K562 (cell line): ENCODE measurements around the gene FAM83E. TPM values are rescaled to one million over a fixed set of nuclear protein-coding genes. Genes with fewer than 3 reads are reported as not detected.

Experiments
- ARNT ChIP-seq, 2 experiments: fragments of 450-650 bp; IDR thresholded peaks; 2 replicates each; pipeline ENCODE4 v1.6.1; 2016; ENCODE audit warnings: mild to moderate bottlenecking in 1 of 2
- EP300 ChIP-seq: IDR thresholded peaks from 2 replicates; pipeline ENCODE4 v1.6.1; 2012; ENCODE audit warnings: low read length, improper control_type of control experiment
- FOXJ2 ChIP-seq: fragments of 200-800 bp; sonication (Bioruptor generic); IDR thresholded peaks from 2 replicates; pipeline ENCODE4 v1.6.1; 2016; ENCODE audit warnings: missing genetic modification characterization, missing compliant biosample characterization
- FOXK2 ChIP-seq, 2 experiments: fragments of 450-650 bp; IDR thresholded peaks in 1 of 2; conservative IDR thresholded peaks in 1 of 2; 2 replicates each; pipeline ENCODE4 v1.6.1; 2016; ENCODE audit warnings: low read depth in 2 of 2, mild to moderate bottlenecking in 1 of 2
- GATA2 ChIP-seq: sonication (generic); formaldehyde crosslinking; IDR thresholded peaks from 2 replicates; pipeline ENCODE4 v1.4.0; 2020; ENCODE audit warnings: mild to moderate bottlenecking, missing genetic modification reagents
- HDGF ChIP-seq: fragments of 450-650 bp; IDR thresholded peaks from 2 replicates; pipeline ENCODE4 v1.6.1; 2016
- MIER1 ChIP-seq: fragments of 450-650 bp; IDR thresholded peaks from 2 replicates; pipeline ENCODE4 v1.6.1; 2016; ENCODE audit warnings: antibody characterized with exemption, mild to moderate bottlenecking, low read depth
- NFYB ChIP-seq: IDR thresholded peaks from 2 replicates; pipeline ENCODE4 v1.6.1; 2011; ENCODE audit warnings: mild to moderate bottlenecking, moderate library complexity; ENCODE audit not compliant: insufficient read length; ENCODE audit errors: extremely low read depth
- NONO ChIP-seq, 2 experiments: fragments of 200-400 bp in 1 of 2; fragments of 450-650 bp in 1 of 2; formaldehyde crosslinking in 1 of 2; IDR thresholded peaks; 2 replicates each; pipeline ENCODE4 v1.6.1; 2017; ENCODE audit warnings: low read depth in 2 of 2, mild to moderate bottlenecking in 2 of 2, moderate library complexity in 2 of 2, low read length in 1 of 2
- RFX7 ChIP-seq: fragments of 250-450 bp; sonication (Bioruptor Pico); IDR thresholded peaks from 2 replicates; pipeline ENCODE4 v1.5.1; 2021; ENCODE audit warnings: mild to moderate bottlenecking
- SNRNP70 ChIP-seq: fragments of 200-400 bp; formaldehyde crosslinking; optimal IDR thresholded peaks from 2 replicates; pipeline ENCODE3; 2017; ENCODE audit warnings: low read depth, low read length
- SOX6 ChIP-seq: fragments of 450-650 bp; IDR thresholded peaks from 2 replicates; pipeline ENCODE4 v1.6.1; 2014; ENCODE audit warnings: mild to moderate bottlenecking
- TAF7 ChIP-seq: fragments of 450-650 bp; IDR thresholded peaks from 2 replicates; pipeline ENCODE4 v1.6.1; 2016; ENCODE audit warnings: missing genetic modification characterization, missing compliant biosample characterization
- TCF3 ChIP-seq: sonication (generic); formaldehyde crosslinking; IDR thresholded peaks from 2 replicates; pipeline ENCODE4 v1.4.0; 2020; ENCODE audit warnings: mild to moderate bottlenecking, missing genetic modification reagents
- ZFP1 ChIP-seq: fragments of 450-650 bp; formaldehyde crosslinking; IDR thresholded peaks from 2 replicates; pipeline ENCODE4 v1.4.0; 2020; ENCODE audit warnings: mild to moderate bottlenecking, mixed read lengths
- ZNF146 ChIP-seq: IDR thresholded peaks from one replicate; pipeline ENCODE4 v1.6.1; 2018; ENCODE audit warnings: missing compliant biosample characterization; ENCODE audit not compliant: unreplicated experiment
- ZNF589 ChIP-seq: fragments of 200-800 bp; sonication (Bioruptor generic); IDR thresholded peaks from 2 replicates; pipeline ENCODE4 v1.6.1; 2016; ENCODE audit warnings: low read depth, missing genetic modification characterization, missing compliant biosample characterization
- ZNF75A ChIP-seq: fragments of 450-650 bp; formaldehyde crosslinking; IDR thresholded peaks from 2 replicates; pipeline ENCODE4 v1.4.0; 2020; ENCODE audit warnings: mild to moderate bottlenecking
- ZNF77 ChIP-seq: fragments of 250-450 bp; sonication (Bioruptor Pico); IDR thresholded peaks from 2 replicates; pipeline ENCODE4 v1.5.0; 2020
- polyA plus RNA-seq, 8 experiments: library from polyadenylated mRNA; depleted of rRNA in 4 of 8; stranded (reverse) in 5 of 8; unstranded in 3 of 8; fragments of >200 nt; fragmentation: Nextera tagmentation in 2 of 8; fragmentation: Illumina TruSeq in 1 of 8; extraction: Ambion mirVana in 2 of 8; extraction: Trizol in 1 of 8; gene quantifications; 2 replicates each; pipeline versions ENCODE4 v1.2.1 to v1.2.3, GENCODE V29; 2011 to 2014; ENCODE audit warnings: inconsistent platforms in 1 of 8, missing spikeins in 1 of 8
- total RNA-seq, 7 experiments: library from RNA; depleted of rRNA in 6 of 7; stranded (reverse); fragments of >200 nt in 6 of 7; fragmentation: Illumina TruSeq in 2 of 7; extraction: Trizol in 2 of 7; gene quantifications; 2 replicates each; pipeline versions ENCODE4 v1.2.1 to v1.2.3, GENCODE V29; 2011 to 2021; ENCODE audit warnings: low replicate concordance in 1 of 7
- TF ChIP-seq, protein P1 (sequence below), 2 experiments: fragments of 450-650 bp in 1 of 2; sonication (generic) in 1 of 2; formaldehyde crosslinking; conservative IDR thresholded peaks; 2 replicates each; pipeline versions ENCODE4 v1.4.0 to v1.8.1; 2020 to 2022; ENCODE audit warnings: mild to moderate bottlenecking in 1 of 2, missing genetic modification reagents in 1 of 2
- TF ChIP-seq, protein P2 (sequence below): sonication (generic); formaldehyde crosslinking; IDR thresholded peaks from 2 replicates; pipeline ENCODE4 v1.4.0; 2020; ENCODE audit warnings: mild to moderate bottlenecking, missing genetic modification reagents
- TF ChIP-seq, protein P3 (sequence below), 2 experiments: IDR thresholded peaks in 1 of 2; conservative IDR thresholded peaks in 1 of 2; 2 replicates each; pipeline ENCODE4 v1.6.1; 2016; ENCODE audit warnings: low read depth in 2 of 2, mild to moderate bottlenecking in 1 of 2, missing compliant biosample characterization in 1 of 2, missing genetic modification characterization in 1 of 2, moderate library complexity in 1 of 2
- TF ChIP-seq, protein P4 (sequence below): fragments of 250-450 bp; sonication (Bioruptor Pico); IDR thresholded peaks from 2 replicates; pipeline ENCODE4 v1.8.0; 2022; ENCODE audit warnings: moderate library complexity, mild to moderate bottlenecking, inconsistent platforms

FAM83E gene
- total and polyA plus RNA-seq, 9 of the 15 experiments (the other 6 are each of a cell fraction or from before 2014, with no cell fraction given) = 0.15 to 0.87 (median 0.29) TPM; not detected in 4

DNA sequence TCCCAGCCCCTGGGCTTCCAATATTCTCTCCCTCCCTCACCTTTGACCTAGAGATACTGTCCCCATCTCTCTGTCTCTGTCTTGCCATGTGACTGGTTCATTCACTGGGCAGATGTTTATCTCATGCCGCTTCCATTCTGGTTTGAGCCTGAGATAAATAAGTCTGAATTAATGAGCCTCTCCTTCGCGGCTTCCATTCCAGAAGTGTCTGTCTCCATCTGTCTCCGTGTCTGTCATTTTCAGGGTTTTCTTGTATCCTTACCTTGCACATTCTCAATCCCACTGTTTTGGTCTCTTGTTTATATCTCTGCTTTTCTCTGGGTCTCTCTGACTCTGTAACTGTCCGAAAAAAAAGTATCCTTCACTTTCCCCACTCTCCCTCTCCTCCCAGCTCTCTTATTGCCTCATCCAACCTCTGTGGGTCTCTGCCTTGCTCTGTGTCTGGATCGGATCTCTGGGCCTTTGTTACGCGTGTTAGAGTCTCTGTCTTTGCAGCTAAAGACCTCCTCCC is 8.7 kb upstream of the FAM83E start (continued):
- no peak for TF ChIP-seq ZNF75A (CRISPR knock-in tag)
- no peak for TF ChIP-seq ZFP1 (CRISPR knock-in tag)
- TF ChIP-seq, protein P1, sequence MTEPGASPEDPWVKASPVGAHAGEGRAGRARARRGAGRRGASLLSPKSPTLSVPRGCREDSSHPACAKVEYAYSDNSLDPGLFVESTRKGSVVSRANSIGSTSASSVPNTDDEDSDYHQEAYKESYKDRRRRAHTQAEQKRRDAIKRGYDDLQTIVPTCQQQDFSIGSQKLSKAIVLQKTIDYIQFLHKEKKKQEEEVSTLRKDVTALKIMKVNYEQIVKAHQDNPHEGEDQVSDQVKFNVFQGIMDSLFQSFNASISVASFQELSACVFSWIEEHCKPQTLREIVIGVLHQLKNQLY (CRISPR knock-in tag; conservative IDR thresholded peaks at IDR 0.05) = no peak
- TF ChIP-seq ZNF77 (CRISPR knock-in tag) = no peak
- TF ChIP-seq FOXK2 (conservative IDR thresholded peaks at IDR 0.05 in 1 of 2, IDR thresholded peaks at IDR 0.05 in 1 of 2; ENCODE audit: low read depth in 2 of 2) = peak; percentile 68 to 70
- TF ChIP-seq, protein P2, sequence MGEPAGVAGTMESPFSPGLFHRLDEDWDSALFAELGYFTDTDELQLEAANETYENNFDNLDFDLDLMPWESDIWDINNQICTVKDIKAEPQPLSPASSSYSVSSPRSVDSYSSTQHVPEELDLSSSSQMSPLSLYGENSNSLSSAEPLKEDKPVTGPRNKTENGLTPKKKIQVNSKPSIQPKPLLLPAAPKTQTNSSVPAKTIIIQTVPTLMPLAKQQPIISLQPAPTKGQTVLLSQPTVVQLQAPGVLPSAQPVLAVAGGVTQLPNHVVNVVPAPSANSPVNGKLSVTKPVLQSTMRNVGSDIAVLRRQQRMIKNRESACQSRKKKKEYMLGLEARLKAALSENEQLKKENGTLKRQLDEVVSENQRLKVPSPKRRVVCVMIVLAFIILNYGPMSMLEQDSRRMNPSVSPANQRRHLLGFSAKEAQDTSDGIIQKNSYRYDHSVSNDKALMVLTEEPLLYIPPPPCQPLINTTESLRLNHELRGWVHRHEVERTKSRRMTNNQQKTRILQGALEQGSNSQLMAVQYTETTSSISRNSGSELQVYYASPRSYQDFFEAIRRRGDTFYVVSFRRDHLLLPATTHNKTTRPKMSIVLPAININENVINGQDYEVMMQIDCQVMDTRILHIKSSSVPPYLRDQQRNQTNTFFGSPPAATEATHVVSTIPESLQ = no peak
- TF ChIP-seq NONO (IDR thresholded peaks at IDR 0.05; ENCODE audit: low read depth in 2 of 2, low read length in 1 of 2) = no peak
- TF ChIP-seq GATA2 = peak; percentile 49
- no peak for TF ChIP-seq ZNF146
- peak; percentile 61; the same call in 1 of the 2 replicates for TF ChIP-seq HDGF
- 0 out of 2 replicates have a peak, but pooled peaks have one; percentile 45 for TF ChIP-seq MIER1
- TF ChIP-seq TCF3 = no peak
- no peak for TF ChIP-seq FOXJ2 (tag)
- TF ChIP-seq TAF7 = peak; percentile 40; the same call in 1 of the 2 replicates
- TF ChIP-seq ZNF589 (CRISPR knock-in tag) = 0 out of 2 replicates have a peak, but pooled peaks have one; percentile 66
- peak; percentile 17; the same call in 1 of the 2 replicates for TF ChIP-seq EP300
- TF ChIP-seq SNRNP70 = no peak
- TF ChIP-seq, protein P3, sequence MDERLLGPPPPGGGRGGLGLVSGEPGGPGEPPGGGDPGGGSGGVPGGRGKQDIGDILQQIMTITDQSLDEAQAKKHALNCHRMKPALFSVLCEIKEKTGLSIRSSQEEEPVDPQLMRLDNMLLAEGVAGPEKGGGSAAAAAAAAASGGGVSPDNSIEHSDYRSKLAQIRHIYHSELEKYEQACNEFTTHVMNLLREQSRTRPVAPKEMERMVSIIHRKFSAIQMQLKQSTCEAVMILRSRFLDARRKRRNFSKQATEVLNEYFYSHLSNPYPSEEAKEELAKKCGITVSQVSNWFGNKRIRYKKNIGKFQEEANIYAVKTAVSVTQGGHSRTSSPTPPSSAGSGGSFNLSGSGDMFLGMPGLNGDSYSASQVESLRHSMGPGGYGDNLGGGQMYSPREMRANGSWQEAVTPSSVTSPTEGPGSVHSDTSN (CRISPR knock-in tag; IDR thresholded peaks at IDR 0.05; ENCODE audit: low read depth) = no peak
- TF ChIP-seq, protein P3 (tag; conservative IDR thresholded peaks at IDR 0.05; ENCODE audit: low read depth) = 0 out of 2 replicates have a peak, but pooled peaks have one; percentile 11
- no peak for TF ChIP-seq NFYB
- TF ChIP-seq RFX7 (CRISPR knock-in tag) = no peak
- TF ChIP-seq SOX6 = no peak
- TF ChIP-seq, protein P4, sequence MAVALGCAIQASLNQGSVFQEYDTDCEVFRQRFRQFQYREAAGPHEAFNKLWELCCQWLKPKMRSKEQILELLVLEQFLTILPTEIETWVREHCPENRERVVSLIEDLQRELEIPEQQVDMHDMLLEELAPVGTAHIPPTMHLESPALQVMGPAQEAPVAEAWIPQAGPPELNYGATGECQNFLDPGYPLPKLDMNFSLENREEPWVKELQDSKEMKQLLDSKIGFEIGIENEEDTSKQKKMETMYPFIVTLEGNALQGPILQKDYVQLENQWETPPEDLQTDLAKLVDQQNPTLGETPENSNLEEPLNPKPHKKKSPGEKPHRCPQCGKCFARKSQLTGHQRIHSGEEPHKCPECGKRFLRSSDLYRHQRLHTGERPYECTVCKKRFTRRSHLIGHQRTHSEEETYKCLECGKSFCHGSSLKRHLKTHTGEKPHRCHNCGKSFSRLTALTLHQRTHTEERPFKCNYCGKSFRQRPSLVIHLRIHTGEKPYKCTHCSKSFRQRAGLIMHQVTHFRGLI (CRISPR knock-in tag) = no peak
- peak; percentile 23 to 56; a peak in 1 of 4 replicates for TF ChIP-seq ARNT (IDR thresholded peaks at IDR 0.05)
